GM15510 (cell line): ENCODE data around the gene UNKL.

Experiments used
- POLR2A ChIP-seq: IDR thresholded peaks from 3 replicates; pipeline ENCODE4 v1.6.1; 2011; ENCODE audit warnings: borderline replicate concordance; ENCODE audit not compliant: insufficient read length; ENCODE audit errors: extremely low read depth

The UNKL gene

GRCh38 chr16:1349351-1349750 lies 65.2 kb downstream of the UNKL start:
- no peak for TF ChIP-seq POLR2A

- TF ChIP-seq POLR2A, result no peak
Observed at GRCh38 chr16:1348926-1349325, 65.6 kb downstream of the UNKL start.

- no peak for TF ChIP-seq POLR2A
Observed at GRCh38 chr16:1348441-1348840, 66.1 kb downstream of the UNKL start.

GRCh38 chr16:1347962-1348361 lies 66.5 kb downstream of the UNKL start:
- no peak for TF ChIP-seq POLR2A

- TF ChIP-seq POLR2A, result no peak
Observed at GRCh38 chr16:1347286-1347855, 67.1 kb downstream of the UNKL start.

GRCh38 chr16:1346422-1347285 lies 67.8 kb downstream of the UNKL start:
- TF ChIP-seq POLR2A, result peak; percentile 11

- no peak for TF ChIP-seq POLR2A
Observed at GRCh38 chr16:1345651-1346421, 68.7 kb downstream of the UNKL start.

GRCh38 chr16:1345087-1345486 lies 69.4 kb downstream of the UNKL start:
- TF ChIP-seq POLR2A, result no peak

GRCh38 chr16:1344499-1344898 lies 70.0 kb downstream of the UNKL start:
- no peak for TF ChIP-seq POLR2A

GRCh38 chr16:1343428-1344242 lies 70.9 kb downstream of the UNKL start:
- no peak for TF ChIP-seq POLR2A

- TF ChIP-seq POLR2A, result no peak
Observed at GRCh38 chr16:1342526-1343427, 71.7 kb downstream of the UNKL start.

GRCh38 chr16:1341495-1342420 lies 72.7 kb downstream of the UNKL start:
- TF ChIP-seq POLR2A, result no peak
